ENCODE measurements around the gene NR1H4.

Gene NR1H4

GRCh38 chr12:100504804-100505203 lies 31.1 kb downstream of the NR1H4 start:
- no peak overlapping the region for H3K27ac ChIP-seq (ENCODE audit: extremely low read depth, low read depth, low read length)
- TF ChIP-seq SP7 (tag by site-specific recombination; IDR thresholded peaks at IDR 0.05) (no peak), ZNF155 (tag by site-specific recombination; IDR thresholded peaks at IDR 0.05) (no peak), KLF1 (tag by site-specific recombination; IDR thresholded peaks at IDR 0.05) (no peak), ZNF791 (tag by site-specific recombination; IDR thresholded peaks at IDR 0.05) (no peak), ZFP3 (tag by site-specific recombination; IDR thresholded peaks at IDR 0.05; ENCODE audit: low read depth) (no peak)
- TF ChIP-seq, protein P1, sequence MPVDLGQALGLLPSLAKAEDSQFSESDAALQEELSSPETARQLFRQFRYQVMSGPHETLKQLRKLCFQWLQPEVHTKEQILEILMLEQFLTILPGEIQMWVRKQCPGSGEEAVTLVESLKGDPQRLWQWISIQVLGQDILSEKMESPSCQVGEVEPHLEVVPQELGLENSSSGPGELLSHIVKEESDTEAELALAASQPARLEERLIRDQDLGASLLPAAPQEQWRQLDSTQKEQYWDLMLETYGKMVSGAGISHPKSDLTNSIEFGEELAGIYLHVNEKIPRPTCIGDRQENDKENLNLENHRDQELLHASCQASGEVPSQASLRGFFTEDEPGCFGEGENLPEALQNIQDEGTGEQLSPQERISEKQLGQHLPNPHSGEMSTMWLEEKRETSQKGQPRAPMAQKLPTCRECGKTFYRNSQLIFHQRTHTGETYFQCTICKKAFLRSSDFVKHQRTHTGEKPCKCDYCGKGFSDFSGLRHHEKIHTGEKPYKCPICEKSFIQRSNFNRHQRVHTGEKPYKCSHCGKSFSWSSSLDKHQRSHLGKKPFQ (tag by site-specific recombination; IDR thresholded peaks at IDR 0.05) = no peak
- TF ChIP-seq, protein P2, sequence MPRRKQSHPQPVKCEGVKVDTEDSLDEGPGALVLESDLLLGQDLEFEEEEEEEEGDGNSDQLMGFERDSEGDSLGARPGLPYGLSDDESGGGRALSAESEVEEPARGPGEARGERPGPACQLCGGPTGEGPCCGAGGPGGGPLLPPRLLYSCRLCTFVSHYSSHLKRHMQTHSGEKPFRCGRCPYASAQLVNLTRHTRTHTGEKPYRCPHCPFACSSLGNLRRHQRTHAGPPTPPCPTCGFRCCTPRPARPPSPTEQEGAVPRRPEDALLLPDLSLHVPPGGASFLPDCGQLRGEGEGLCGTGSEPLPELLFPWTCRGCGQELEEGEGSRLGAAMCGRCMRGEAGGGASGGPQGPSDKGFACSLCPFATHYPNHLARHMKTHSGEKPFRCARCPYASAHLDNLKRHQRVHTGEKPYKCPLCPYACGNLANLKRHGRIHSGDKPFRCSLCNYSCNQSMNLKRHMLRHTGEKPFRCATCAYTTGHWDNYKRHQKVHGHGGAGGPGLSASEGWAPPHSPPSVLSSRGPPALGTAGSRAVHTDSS (tag by site-specific recombination; IDR thresholded peaks at IDR 0.05) = no peak
- TF ChIP-seq, protein P3, sequence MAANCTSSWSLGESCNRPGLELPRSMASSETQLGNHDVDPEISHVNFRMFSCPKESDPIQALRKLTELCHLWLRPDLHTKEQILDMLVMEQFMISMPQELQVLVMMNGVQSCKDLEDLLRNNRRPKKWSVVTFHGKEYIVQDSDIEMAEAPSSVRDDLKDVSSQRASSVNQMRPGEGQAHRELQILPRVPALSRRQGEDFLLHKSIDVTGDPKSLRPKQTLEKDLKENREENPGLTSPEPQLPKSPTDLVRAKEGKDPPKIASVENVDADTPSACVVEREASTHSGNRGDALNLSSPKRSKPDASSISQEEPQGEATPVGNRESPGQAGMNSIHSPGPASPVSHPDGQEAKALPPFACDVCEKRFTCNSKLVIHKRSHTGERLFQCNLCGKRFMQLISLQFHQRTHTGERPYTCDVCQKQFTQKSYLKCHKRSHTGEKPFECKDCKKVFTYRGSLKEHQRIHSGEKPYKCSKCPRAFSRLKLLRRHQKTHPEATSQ (tag by site-specific recombination; IDR thresholded peaks at IDR 0.05) = no peak
- ChIA-PET CTCF (no interaction called here), POLR2A (no interaction called here)
- H3K4me3 ChIP-seq (ENCODE audit: low read depth, low read length) = no peak overlapping the region
- H3K4me1 ChIP-seq (ENCODE audit: control insufficient read depth, insufficient read depth, low read length) = no peaks in the 10 kb centered on the region
- H3K36me3 ChIP-seq (ENCODE audit: control insufficient read depth in 2 of 2, insufficient read depth in 1 of 2, low read length in 2 of 2) = no peaks in the 10 kb centered on the region
- H3K9me3 ChIP-seq (ENCODE audit: control insufficient read depth, insufficient read depth, low read depth, low read length) = no peaks in the 10 kb centered on the region

DNA sequence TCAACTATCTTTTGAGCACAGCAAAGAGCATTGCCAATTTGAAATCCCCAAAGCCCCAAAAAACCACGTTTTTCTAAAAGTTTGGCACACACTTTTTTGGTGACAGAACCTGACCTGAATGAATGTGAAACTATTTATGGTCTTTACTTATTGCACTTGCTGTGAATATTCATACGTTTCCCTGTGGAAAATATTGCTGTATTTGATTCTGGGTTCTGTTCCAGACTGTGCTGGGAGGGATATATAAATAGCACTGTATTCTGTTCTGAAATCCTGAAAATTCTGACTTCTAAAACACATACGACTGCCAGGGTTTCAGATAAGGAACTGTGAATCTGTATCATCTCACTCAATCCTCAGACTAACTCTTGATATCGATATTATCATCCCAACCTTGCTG lies 35.1 kb downstream of the NR1H4 start:
- TF ChIP-seq KLF8 (tag by site-specific recombination; IDR thresholded peaks at IDR 0.05) (no peak), ZNF530 (tag by site-specific recombination; IDR thresholded peaks at IDR 0.05; ENCODE audit: low read depth) (no peak), ZNF280D (tag by site-specific recombination; IDR thresholded peaks at IDR 0.05) (no peak), ZFHX2 (tag by site-specific recombination; conservative IDR thresholded peaks at IDR 0.05) (no peak), ZFP69B (tag by site-specific recombination; IDR thresholded peaks at IDR 0.05) (no peak), ZNF571 (tag by site-specific recombination; IDR thresholded peaks at IDR 0.05) (no peak), GLI4 (tag by site-specific recombination; IDR thresholded peaks at IDR 0.05) (no peak)
- no peak overlapping the region for H3K27ac ChIP-seq (ENCODE audit: extremely low read depth, low read depth, low read length)
- CTCF ChIA-PET = interaction anchor here (0.6 kb wide), 1 partner anchor 78 kb away, joined by 4 read pairs; no protein-coding TSS in a partner anchor
- H3K4me1 ChIP-seq (ENCODE audit: control insufficient read depth, insufficient read depth, low read length) = no peaks in the 10 kb centered on the region
- no peaks in the 10 kb centered on the region for H3K9me3 ChIP-seq (ENCODE audit: control insufficient read depth, insufficient read depth, low read depth, low read length)
- H3K36me3 ChIP-seq (ENCODE audit: control insufficient read depth in 2 of 2, insufficient read depth in 1 of 2, low read length in 2 of 2) = no peaks in the 10 kb centered on the region
- no peak overlapping the region for H3K4me3 ChIP-seq (ENCODE audit: low read depth, low read length)
- POLR2A ChIA-PET = no interaction called here

DNA sequence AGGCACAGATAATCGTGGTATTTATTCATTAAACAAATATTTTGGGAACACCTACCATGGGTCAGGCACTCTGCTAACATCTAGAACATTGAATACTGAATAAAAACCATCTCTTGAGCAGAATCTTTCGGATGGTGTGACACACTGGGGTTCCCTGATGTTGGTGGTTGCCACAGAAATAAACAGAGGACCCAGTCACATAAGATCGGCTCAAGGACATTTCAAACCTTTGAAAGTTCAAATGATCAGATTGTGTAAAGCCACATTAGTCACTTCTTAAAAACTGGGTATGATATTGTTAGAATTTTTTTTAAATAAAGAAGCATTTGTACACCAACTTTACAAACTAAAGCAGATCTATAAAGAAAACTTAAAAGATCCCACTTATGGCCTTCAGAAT lies 39.0 kb downstream of the NR1H4 start:
- ChIA-PET POLR2A (no interaction called here), CTCF (no interaction called here)
- Histone ChIP-seq H3K4me3 (ENCODE audit: low read depth, low read length) (no peak overlapping the region), H3K9me3 (ENCODE audit: control insufficient read depth, insufficient read depth, low read depth, low read length) (no peaks in the 10 kb centered on the region), H3K36me3 (ENCODE audit: control insufficient read depth in 2 of 2, insufficient read depth in 1 of 2, low read length in 2 of 2) (no peaks in the 10 kb centered on the region), H3K4me1 (ENCODE audit: control insufficient read depth, insufficient read depth, low read length) (no peaks in the 10 kb centered on the region), H3K27ac (ENCODE audit: extremely low read depth, low read depth, low read length) (no peak overlapping the region)
- TF ChIP-seq BCL11A (tag by site-specific recombination; IDR thresholded peaks at IDR 0.05; ENCODE audit: low read depth) (no peak), ZNF596 (tag by site-specific recombination; IDR thresholded peaks at IDR 0.05) (no peak), ZNF791 (tag by site-specific recombination; IDR thresholded peaks at IDR 0.05) (no peak)
- TF ChIP-seq, protein P4, sequence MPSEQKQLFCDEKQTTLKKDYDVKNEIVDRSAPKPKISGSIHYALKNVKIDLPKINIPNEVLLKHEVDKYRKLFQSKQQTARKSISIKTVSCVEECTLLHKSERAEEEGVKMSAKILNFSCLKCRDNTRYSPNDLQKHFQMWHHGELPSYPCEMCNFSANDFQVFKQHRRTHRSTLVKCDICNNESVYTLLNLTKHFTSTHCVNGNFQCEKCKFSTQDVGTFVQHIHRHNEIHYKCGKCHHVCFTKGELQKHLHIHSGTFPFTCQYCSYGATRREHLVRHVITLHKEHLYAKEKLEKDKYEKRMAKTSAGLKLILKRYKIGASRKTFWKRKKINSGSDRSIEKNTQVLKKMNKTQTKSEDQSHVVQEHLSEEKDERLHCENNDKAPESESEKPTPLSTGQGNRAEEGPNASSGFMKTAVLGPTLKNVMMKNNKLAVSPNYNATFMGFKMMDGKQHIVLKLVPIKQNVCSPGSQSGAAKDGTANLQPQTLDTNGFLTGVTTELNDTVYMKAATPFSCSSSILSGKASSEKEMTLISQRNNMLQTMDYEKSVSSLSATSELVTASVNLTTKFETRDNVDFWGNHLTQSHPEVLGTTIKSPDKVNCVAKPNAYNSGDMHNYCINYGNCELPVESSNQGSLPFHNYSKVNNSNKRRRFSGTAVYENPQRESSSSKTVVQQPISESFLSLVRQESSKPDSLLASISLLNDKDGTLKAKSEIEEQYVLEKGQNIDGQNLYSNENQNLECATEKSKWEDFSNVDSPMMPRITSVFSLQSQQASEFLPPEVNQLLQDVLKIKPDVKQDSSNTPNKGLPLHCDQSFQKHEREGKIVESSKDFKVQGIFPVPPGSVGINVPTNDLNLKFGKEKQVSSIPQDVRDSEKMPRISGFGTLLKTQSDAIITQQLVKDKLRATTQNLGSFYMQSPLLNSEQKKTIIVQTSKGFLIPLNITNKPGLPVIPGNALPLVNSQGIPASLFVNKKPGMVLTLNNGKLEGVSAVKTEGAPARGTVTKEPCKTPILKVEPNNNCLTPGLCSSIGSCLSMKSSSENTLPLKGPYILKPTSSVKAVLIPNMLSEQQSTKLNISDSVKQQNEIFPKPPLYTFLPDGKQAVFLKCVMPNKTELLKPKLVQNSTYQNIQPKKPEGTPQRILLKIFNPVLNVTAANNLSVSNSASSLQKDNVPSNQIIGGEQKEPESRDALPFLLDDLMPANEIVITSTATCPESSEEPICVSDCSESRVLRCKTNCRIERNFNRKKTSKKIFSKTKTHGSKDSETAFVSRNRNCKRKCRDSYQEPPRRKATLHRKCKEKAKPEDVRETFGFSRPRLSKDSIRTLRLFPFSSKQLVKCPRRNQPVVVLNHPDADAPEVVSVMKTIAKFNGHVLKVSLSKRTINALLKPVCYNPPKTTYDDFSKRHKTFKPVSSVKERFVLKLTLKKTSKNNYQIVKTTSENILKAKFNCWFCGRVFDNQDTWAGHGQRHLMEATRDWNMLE (tag by site-specific recombination; conservative IDR thresholded peaks at IDR 0.05; ENCODE audit: low read depth) = no peak

Data from HEK293 (cell line).